ENCODE data around the gene AGAP3. TPM values are rescaled to one million over a fixed set of nuclear protein-coding genes. Genes with fewer than 3 reads are reported as not detected.

The AGAP3 gene
- total and polyA plus RNA-seq, 3 donors from 2014 or later = 44.1 to 90.5 (median 65.6) TPM

DNA sequence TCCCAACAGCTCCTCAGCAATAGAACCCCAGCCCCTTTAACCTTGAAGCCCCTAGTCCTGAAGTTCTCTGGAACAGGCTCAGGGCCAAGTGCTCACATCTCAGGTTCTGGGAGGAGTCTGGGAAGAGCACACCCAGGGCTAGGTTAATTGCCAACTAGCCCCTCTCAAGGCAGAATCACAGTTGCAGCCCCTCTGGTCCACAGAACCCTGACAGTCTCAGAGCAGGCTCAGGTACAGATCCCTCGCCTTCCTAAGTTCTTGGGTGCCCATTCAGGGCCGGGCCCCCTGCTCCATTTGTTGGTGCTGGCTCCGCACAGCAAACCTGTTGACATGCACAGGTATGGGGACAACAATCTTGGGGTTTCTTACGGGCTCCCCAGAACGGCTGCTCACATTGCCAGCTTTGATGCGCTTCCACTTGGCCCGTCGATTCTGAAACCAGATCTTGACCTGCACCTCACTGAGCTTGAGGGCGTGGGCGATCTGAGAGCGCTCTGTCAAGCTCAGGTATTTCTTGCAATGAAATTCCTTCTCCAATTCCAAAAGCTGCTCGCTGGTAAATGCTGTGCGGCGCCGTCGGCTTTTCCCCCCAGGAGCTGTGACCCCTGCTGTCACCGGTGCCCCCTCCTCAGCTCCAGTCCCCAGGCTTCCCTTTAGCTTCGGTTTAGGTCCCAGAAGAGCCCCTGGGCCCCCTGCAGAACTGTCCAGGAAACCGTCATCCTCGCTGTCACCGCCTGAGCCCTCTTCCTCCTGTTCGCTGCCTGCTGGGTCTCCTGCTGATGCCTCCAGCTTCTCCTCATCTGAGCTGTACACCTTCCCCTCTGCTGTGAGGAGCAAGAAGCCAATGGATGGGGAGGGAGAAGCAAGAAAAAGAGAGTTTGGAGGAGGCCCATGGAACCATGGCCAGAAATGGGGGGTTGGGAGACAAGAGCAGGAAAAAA is 62.3 kb downstream of the AGAP3 start:
- WGBS, 2 donors = 83 to 85% methylated on average over 21 to 22 of the region's 22 CpGs
- no peaks in the 10 kb centered on the region for H3K36me3 ChIP-seq (ENCODE audit: low read depth, missing control alignments)
- no peak overlapping the region for H3K4me3 ChIP-seq
- no peaks in the 10 kb centered on the region for H3K27me3 ChIP-seq
- H3K27ac ChIP-seq = no peak overlapping the region
- H3K9me3 ChIP-seq = no peaks in the 10 kb centered on the region
- intact Hi-C loops (cut with DNase I; ENCODE audit: low total_unique reads) = no loop called here
- no peak for TF ChIP-seq CTCF (IDR thresholded peaks at IDR 0.05)
- no peak for TF ChIP-seq POLR2A (IDR thresholded peaks at IDR 0.05)
- no peak for DNase-seq
- peaks cover under 1% of the 10 kb centered on the region for H3K4me1 ChIP-seq

DNA sequence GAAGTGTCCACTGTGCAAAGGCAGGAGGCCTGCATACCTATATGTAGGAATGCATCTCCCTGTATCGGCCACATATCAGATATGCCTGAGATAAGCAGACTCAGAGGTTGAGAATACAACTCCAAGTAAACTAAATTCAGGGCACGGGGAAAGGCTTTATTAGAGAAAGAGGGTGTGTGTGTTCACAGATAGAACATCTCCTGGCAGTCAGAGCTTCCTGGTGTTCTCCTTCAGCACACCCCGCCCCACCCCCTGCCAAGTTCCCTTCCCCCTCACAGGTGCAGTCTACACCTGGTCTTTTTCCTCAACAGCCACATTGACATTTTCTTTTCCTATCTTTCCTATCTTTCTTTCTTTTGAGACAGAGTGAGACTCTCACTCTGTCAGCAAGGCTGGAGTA is 64.1 kb downstream of the AGAP3 start:
- no peak for DNase-seq
- Histone ChIP-seq H3K36me3 (ENCODE audit: low read depth, missing control alignments) (no peaks in the 10 kb centered on the region), H3K4me3 (no peak overlapping the region), H3K27me3 (no peaks in the 10 kb centered on the region), H3K27ac (no peak overlapping the region), H3K4me1 (no peaks in the 10 kb centered on the region), H3K9me3 (no peaks in the 10 kb centered on the region)
- TF ChIP-seq CTCF (IDR thresholded peaks at IDR 0.05) = no peak
- 79 to 93% methylated on average over 3 of the region's 3 CpGs for WGBS, 2 donors
- intact Hi-C loops (cut with DNase I; ENCODE audit: low total_unique reads) = no loop called here

DNA sequence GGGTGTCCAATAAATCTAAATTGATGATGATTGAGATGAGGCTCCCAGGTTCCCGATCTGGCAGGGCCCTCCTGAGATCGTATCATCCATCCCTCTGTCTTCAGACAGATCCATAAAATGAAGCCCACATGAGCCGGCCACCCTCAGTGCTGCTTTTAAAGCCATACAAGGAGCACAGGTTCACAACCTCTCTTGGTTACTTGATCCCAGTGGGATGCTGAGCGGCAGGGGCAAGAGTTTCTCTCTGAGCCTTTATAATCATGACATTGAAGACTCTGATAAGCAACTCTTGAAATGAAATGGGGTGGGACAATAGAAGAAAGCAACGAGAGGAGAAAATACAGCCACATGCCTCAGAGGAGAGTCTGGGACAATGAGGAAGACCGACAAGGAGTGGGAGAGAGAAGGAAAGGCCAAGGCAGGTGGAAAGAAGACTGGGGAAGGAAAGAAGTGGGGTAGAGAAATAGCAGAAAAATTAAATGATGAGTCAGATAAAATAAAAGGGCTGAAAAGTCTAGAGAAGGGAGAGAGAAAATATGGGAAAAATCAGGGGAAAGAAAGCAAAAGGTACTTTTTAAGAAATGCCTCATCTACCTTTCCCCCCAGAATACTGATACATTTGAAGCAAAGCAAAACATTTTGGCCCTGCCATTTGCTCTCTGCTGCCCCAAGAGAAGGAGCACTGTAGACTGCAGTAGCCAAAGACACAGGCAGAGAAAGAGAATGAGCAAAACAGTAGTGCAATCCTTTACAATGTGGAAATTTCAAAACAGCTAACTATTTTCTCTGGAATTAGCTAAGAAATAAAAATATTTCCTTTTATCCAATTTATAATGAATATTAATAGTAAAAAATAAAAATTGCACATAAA is 66.6 kb downstream of the AGAP3 start:
- H3K27me3 ChIP-seq = no peaks in the 10 kb centered on the region
- no peak for TF ChIP-seq CTCF (IDR thresholded peaks at IDR 0.05)
- no peak for TF ChIP-seq POLR2A (IDR thresholded peaks at IDR 0.05)
- no peaks in the 10 kb centered on the region for H3K36me3 ChIP-seq (ENCODE audit: low read depth, missing control alignments)
- intact Hi-C loops (cut with DNase I; ENCODE audit: low total_unique reads) = no loop called here
- H3K9me3 ChIP-seq = no peaks in the 10 kb centered on the region
- no peak for DNase-seq
- WGBS, 2 donors = 61 to 66% methylated on average over 6 of the region's 6 CpGs
- H3K4me3 ChIP-seq = no peak overlapping the region
- H3K4me1 ChIP-seq = no peaks in the 10 kb centered on the region
- H3K27ac ChIP-seq = no peak overlapping the region

- Histone ChIP-seq H3K27ac (no peak overlapping the region), H3K36me3 (ENCODE audit: low read depth, missing control alignments) (no peaks in the 10 kb centered on the region), H3K4me3 (no peak overlapping the region), H3K9me3 (no peaks in the 10 kb centered on the region), H3K4me1 (no peaks in the 10 kb centered on the region), H3K27me3 (no peaks in the 10 kb centered on the region)
- DNase-seq = no peak
- TF ChIP-seq CTCF (IDR thresholded peaks at IDR 0.05) = no peak
- TF ChIP-seq POLR2A (IDR thresholded peaks at IDR 0.05) = no peak
- WGBS, 2 donors = 85 to 87% methylated on average over 7 of the region's 7 CpGs
- intact Hi-C loops (cut with DNase I; ENCODE audit: low total_unique reads) = no loop called here
Observed at GRCh38 chr7:151157645-151158329, 71.5 kb downstream of the AGAP3 start.

All from testis (tissue), 3 donors.